Chondrocyte (in vitro differentiated cells): Measurements from ENCODE around the gene PTPRH. TPM values are rescaled to one million over a fixed set of nuclear protein-coding genes. Genes with fewer than 3 reads are reported as not detected.
A peak's percentile ranks its signal among the peaks of the same experiment; 100 is the strongest.

Experiments used
- DNase-seq: peaks from one replicate; pipeline ENCODE4 v3.0.0; 2021; ENCODE audit warnings: mixed read lengths, low spot score
- H3K27ac Mint-ChIP-seq: one replicate; pipeline ENCODE4 v1.8.0; 2021; ENCODE audit warnings: mild to moderate bottlenecking, moderate library complexity, mixed read lengths; ENCODE audit not compliant: unreplicated experiment
- H3K27me3 Mint-ChIP-seq: 2 replicates; pipeline ENCODE4 v1.8.0; 2021; ENCODE audit warnings: low read depth, mixed read lengths
- H3K36me3 Mint-ChIP-seq: 2 replicates; pipeline ENCODE4 v1.8.0; 2021; ENCODE audit warnings: low read depth, mixed read lengths
- H3K4me1 Mint-ChIP-seq: 2 replicates; pipeline ENCODE4 v1.8.0; 2021; ENCODE audit warnings: low read depth, mild to moderate bottlenecking, mixed read lengths
- H3K4me3 Mint-ChIP-seq: one replicate; pipeline ENCODE4 v1.8.0; 2021; ENCODE audit warnings: mild to moderate bottlenecking, moderate library complexity, mixed read lengths; ENCODE audit not compliant: unreplicated experiment
- H3K9me3 Mint-ChIP-seq: 2 replicates; pipeline ENCODE4 v1.8.0; 2021; ENCODE audit warnings: low read depth, mixed read lengths
- CTCF ChIP-seq: fragments of 200-600 bp; sonication (generic); IDR thresholded peaks from 2 replicates; pipeline ENCODE4 v1.5.0; 2021; ENCODE audit warnings: antibody characterized with exemption, mild to moderate bottlenecking, moderate library complexity
- total RNA-seq: library from RNA; stranded (reverse); gene quantifications from 3 replicates; pipeline ENCODE4 v1.2.1, GENCODE V29; 2021

The PTPRH gene
- total RNA-seq, 1 donor from 2014 or later = 0.42 TPM

- Mint-ChIP-seq H3K4me3 (no peak overlapping the region), H3K27ac (no peak overlapping the region), H3K4me1 (peaks cover 6% of the 10 kb centered on the region), H3K9me3 (no peaks in the 10 kb centered on the region), H3K27me3 (peaks cover 33% of the 10 kb centered on the region), H3K36me3 (no peaks in the 10 kb centered on the region)
- no peak for TF ChIP-seq CTCF
- DNase-seq = peak; percentile 92
Measured at GRCh38 chr19:55186080-55186479, 23.2 kb downstream of the PTPRH start.

GRCh38 chr19:55181740-55182139 lies 27.6 kb downstream of the PTPRH start:
- DNase-seq = no peak
- Mint-ChIP-seq H3K4me3 (no peak overlapping the region), H3K36me3 (no peaks in the 10 kb centered on the region), H3K9me3 (no peaks in the 10 kb centered on the region), H3K27me3 (peaks cover 48% of the 10 kb centered on the region), H3K4me1 (peaks cover 12% of the 10 kb centered on the region), H3K27ac (no peak overlapping the region)
- no peak for TF ChIP-seq CTCF

GRCh38 chr19:55179606-55180484 lies 29.5 kb downstream of the PTPRH start, which contains the start of gene SYT5:
SYT5 (minus strand) TSS chr19:55180289; CDS start chr19:55179041, 1,248 bp downstream.
- Mint-ChIP-seq H3K9me3 (no peaks in the 10 kb centered on the region), H3K27me3 (peaks cover 39% of the 10 kb centered on the region), H3K4me3 (peak within 1 kb of the TSS; percentile 72), H3K27ac (peak within 1 kb of the TSS; percentile 76), H3K4me1 (peaks cover 12% of the 10 kb centered on the region), H3K36me3 (no peaks in the 10 kb centered on the region)
- DNase-seq = no peak
- no peak for TF ChIP-seq CTCF

- Mint-ChIP-seq H3K36me3 (no peaks in the 10 kb centered on the region), H3K9me3 (no peaks in the 10 kb centered on the region), H3K27me3 (peaks cover 36% of the 10 kb centered on the region), H3K4me3 (peak overlapping the region; percentile 72), H3K4me1 (peaks cover 12% of the 10 kb centered on the region), H3K27ac (peak overlapping the region; percentile 76)
- TF ChIP-seq CTCF = no peak
- no peak for DNase-seq
Measured at GRCh38 chr19:55178781-55179599, 30.3 kb downstream of the PTPRH start.

GRCh38 chr19:55176076-55176475 lies 33.2 kb downstream of the PTPRH start:
- DNase-seq = no peak
- peaks cover 24% of the 10 kb centered on the region for H3K4me1 Mint-ChIP-seq
- TF ChIP-seq CTCF = no peak
- H3K4me3 Mint-ChIP-seq = no peak overlapping the region
- H3K36me3 Mint-ChIP-seq = no peaks in the 10 kb centered on the region
- no peak overlapping the region for H3K27ac Mint-ChIP-seq
- H3K9me3 Mint-ChIP-seq = no peaks in the 10 kb centered on the region
- peaks cover 31% of the 10 kb centered on the region for H3K27me3 Mint-ChIP-seq
